ENCODE measurements around the gene RNF130. TPM values are rescaled to one million over a fixed set of nuclear protein-coding genes. Genes with fewer than 3 reads are reported as not detected.

RNF130 gene
- total and polyA plus RNA-seq, 9 of the 15 experiments (the other 6 are each of a cell fraction or from before 2014, with no cell fraction given): 5.8 to 39.4 (median 27.1) TPM

GRCh38 chr5:180098991-180099732 is 27.6 kb upstream of the RNF130 start:
- in situ Hi-C loops (cut with MboI) (no loop called here), intact Hi-C loops (cut with micrococcal nuclease) (no loop called here)
- peaks cover 9 to 27% of the 10 kb centered on the region in 2 experiments for H3K4me1 ChIP-seq (replicated peaks in 1 of 2; ENCODE audit: control insufficient read depth in 2 of 2, insufficient read depth in 2 of 2, low read length in 2 of 2)
- ATAC-seq (peak; percentile 23; the same call in 1 of the 3 replicates), FAIRE-seq (no peak), DNase-seq (ENCODE audit: extremely low read depth in 1 of 4, low spot score in 3 of 4) (no peak)
- ChIA-PET CTCF (ENCODE audit: low intra/inter-chr PET ratio) (no interaction called here), POLR2A (no interaction called here)
- no peak overlapping the region for H3K4me3 ChIP-seq
- H2AFZ ChIP-seq (ENCODE audit: low read depth, low read length): no peak overlapping the region
- no peak overlapping the region for H3K27ac ChIP-seq (ENCODE audit: extremely low read depth, low read depth, low read length)
- no peaks in the 10 kb centered on the region for H3K27me3 ChIP-seq (ENCODE audit: control insufficient read depth in 2 of 2, insufficient read depth in 2 of 2, low read length in 2 of 2)
- no TSS peak for BruUV-seq (replicated peaks)
- WGBS (ENCODE audit: insufficient coverage, low coverage, missing lambda C conversion rate): 50% methylated on average over 12 of the region's 18 CpGs
- H4K20me1 ChIP-seq (replicated peaks; ENCODE audit: control insufficient read depth, insufficient read depth, low read length): no peaks in the 10 kb centered on the region
- no peaks in the 10 kb centered on the region for H3K36me3 ChIP-seq (ENCODE audit: control insufficient read depth, insufficient read depth, low read length)
- TF ChIP-seq ELF2 (CRISPR knock-in tag; IDR thresholded peaks at IDR 0.05) (no peak), CHCHD3 (CRISPR knock-in tag; IDR thresholded peaks at IDR 0.05) (no peak), EP400 (IDR thresholded peaks at IDR 0.05) (no peak), ETV1 (tag; conservative IDR thresholded peaks at IDR 0.05; ENCODE audit: low read depth) (no peak), TBP (optimal IDR thresholded peaks at IDR 0.05; ENCODE audit: low read depth, low read length) (no peak), E2F1 (CRISPR knock-in tag; IDR thresholded peaks at IDR 0.05) (no peak), ZNF695 (CRISPR knock-in tag; IDR thresholded peaks at IDR 0.05) (no peak), KAT7 (CRISPR knock-in tag; IDR thresholded peaks at IDR 0.05; ENCODE audit: borderline replicate concordance) (no peak), U2AF1 (optimal IDR thresholded peaks at IDR 0.05; ENCODE audit: low read depth, low read length) (no peak), PHTF2 (CRISPR knock-in tag; IDR thresholded peaks at IDR 0.05) (no peak)
- TF ChIP-seq, protein P1, sequence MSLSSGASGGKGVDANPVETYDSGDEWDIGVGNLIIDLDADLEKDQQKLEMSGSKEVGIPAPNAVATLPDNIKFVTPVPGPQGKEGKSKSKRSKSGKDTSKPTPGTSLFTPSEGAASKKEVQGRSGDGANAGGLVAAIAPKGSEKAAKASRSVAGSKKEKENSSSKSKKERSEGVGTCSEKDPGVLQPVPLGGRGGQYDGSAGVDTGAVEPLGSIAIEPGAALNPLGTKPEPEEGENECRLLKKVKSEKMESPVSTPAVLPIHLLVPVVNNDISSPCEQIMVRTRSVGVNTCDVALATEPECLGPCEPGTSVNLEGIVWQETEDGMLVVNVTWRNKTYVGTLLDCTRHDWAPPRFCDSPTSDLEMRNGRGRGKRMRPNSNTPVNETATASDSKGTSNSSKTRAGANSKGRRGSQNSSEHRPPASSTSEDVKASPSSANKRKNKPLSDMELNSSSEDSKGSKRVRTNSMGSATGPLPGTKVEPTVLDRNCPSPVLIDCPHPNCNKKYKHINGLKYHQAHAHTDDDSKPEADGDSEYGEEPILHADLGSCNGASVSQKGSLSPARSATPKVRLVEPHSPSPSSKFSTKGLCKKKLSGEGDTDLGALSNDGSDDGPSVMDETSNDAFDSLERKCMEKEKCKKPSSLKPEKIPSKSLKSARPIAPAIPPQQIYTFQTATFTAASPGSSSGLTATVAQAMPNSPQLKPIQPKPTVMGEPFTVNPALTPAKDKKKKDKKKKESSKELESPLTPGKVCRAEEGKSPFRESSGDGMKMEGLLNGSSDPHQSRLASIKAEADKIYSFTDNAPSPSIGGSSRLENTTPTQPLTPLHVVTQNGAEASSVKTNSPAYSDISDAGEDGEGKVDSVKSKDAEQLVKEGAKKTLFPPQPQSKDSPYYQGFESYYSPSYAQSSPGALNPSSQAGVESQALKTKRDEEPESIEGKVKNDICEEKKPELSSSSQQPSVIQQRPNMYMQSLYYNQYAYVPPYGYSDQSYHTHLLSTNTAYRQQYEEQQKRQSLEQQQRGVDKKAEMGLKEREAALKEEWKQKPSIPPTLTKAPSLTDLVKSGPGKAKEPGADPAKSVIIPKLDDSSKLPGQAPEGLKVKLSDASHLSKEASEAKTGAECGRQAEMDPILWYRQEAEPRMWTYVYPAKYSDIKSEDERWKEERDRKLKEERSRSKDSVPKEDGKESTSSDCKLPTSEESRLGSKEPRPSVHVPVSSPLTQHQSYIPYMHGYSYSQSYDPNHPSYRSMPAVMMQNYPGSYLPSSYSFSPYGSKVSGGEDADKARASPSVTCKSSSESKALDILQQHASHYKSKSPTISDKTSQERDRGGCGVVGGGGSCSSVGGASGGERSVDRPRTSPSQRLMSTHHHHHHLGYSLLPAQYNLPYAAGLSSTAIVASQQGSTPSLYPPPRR (CRISPR knock-in tag; IDR thresholded peaks at IDR 0.05; ENCODE audit: borderline replicate concordance): no peak
- no peaks in the 10 kb centered on the region for H3K9me1 ChIP-seq (ENCODE audit: control insufficient read depth, insufficient read depth, low read length)
- no peaks in the 10 kb centered on the region for H3K79me2 ChIP-seq (ENCODE audit: control insufficient read depth, insufficient read depth, low read length)
- no peak overlapping the region for H3K9ac ChIP-seq (ENCODE audit: insufficient read depth in 1 of 2, low read depth in 2 of 2, low read length in 2 of 2)
- H3K9me3 ChIP-seq (replicated peaks; ENCODE audit: control insufficient read depth, insufficient read depth, low read depth, low read length): no peaks in the 10 kb centered on the region; the same call in 1 of the 2 replicates
- H3K4me2 ChIP-seq (ENCODE audit: insufficient read depth, low read length): no peak overlapping the region
